Esophagus muscularis mucosa (tissue), 4 donors: ENCODE data around the gene MRPL48. TPM values are rescaled to one million over a fixed set of nuclear protein-coding genes. Genes with fewer than 3 reads are reported as not detected.
A peak's percentile ranks its signal among the peaks of the same experiment; 100 is the strongest.

ENCODE experiments used
- DNase-seq: peaks from one replicate; pipeline ENCODE4 v3.0.0-alpha.2; 2017; ENCODE audit errors: extremely low spot score
- H3K27ac ChIP-seq, 4 donors: fragments of 200-600 bp; sonication (generic); replicated peaks in 1 of 4; 1 replicate in 3 of 4; 2 replicates in 1 of 4; pipeline ENCODE4 v1.5.1; 2016 to 2019; ENCODE audit warnings: mild to moderate bottlenecking in 1 of 4
- H3K27me3 ChIP-seq, 4 donors: fragments of 200-600 bp; sonication (generic); one replicate each; pipeline versions ENCODE4 v1.5.1 to v1.6.0; 2016 to 2019
- H3K36me3 ChIP-seq, 4 donors: fragments of 200-600 bp; sonication (generic); one replicate each; pipeline ENCODE4 v1.5.1; 2016 to 2019
- H3K4me1 ChIP-seq, 4 donors: fragments of 200-600 bp; sonication (generic); one replicate each; pipeline ENCODE4 v1.5.1; 2016 to 2019
- H3K4me3 ChIP-seq, 4 donors: fragments of 200-600 bp; sonication (generic); 1 replicate in 2 of 4; 2 replicates in 2 of 4; pipeline ENCODE4 v1.5.1; 2016 to 2019; ENCODE audit warnings: mild to moderate bottlenecking in 4 of 4, moderate library complexity in 1 of 4
- H3K9me3 ChIP-seq, 4 donors: fragments of 200-600 bp; sonication (generic); 1 replicate in 3 of 4; 2 replicates in 1 of 4; pipeline ENCODE4 v1.5.1; 2016 to 2019
- CTCF ChIP-seq, 3 experiments: fragments of 200-600 bp in 2 of 3; fragments of 450-650 bp in 1 of 3; sonication (generic) in 2 of 3; IDR thresholded peaks; one replicate each; pipeline ENCODE4 v1.5.1; 2017 to 2019; ENCODE audit warnings: antibody characterized with exemption in 3 of 3, mild to moderate bottlenecking in 2 of 3, moderate library complexity in 1 of 3
- EP300 ChIP-seq: sonication (generic); formaldehyde crosslinking; IDR thresholded peaks from one replicate; pipeline ENCODE4 v1.6.1; 2017; ENCODE audit warnings: antibody characterized with exemption
- POLR2A ChIP-seq: fragments of 450-650 bp; IDR thresholded peaks from one replicate; pipeline ENCODE4 v1.6.1; 2017; ENCODE audit warnings: antibody characterized with exemption, moderate library complexity, mild to moderate bottlenecking, low read depth
- POLR2AphosphoS5 ChIP-seq, 2 donors: sonication (generic); formaldehyde crosslinking; IDR thresholded peaks; one replicate each; pipeline ENCODE4 v1.6.1; 2017; ENCODE audit warnings: antibody characterized with exemption in 2 of 2
- WGBS: methylation state at CpG from one replicate; pipeline ENCODE4 v1.1.5; 2018; 5-methylcytosine and 5-hydroxymethylcytosine counted together
- intact Hi-C: fragments of 100-400 bp; cut with DNase I; formaldehyde crosslinking; loops from one replicate; pipeline ENCODE4 v1.15.1; 2023
- total RNA-seq, 4 donors: library from RNA; depleted of rRNA; stranded (reverse); fragments of >200 nt; gene quantifications; one replicate each; pipeline versions ENCODE4 v1.1.0 to v1.2.1, GENCODE V29; 2016

The MRPL48 gene
- total RNA-seq, 4 donors from 2014 or later = 8.9 to 18.4 (median 11.5) TPM

- Histone ChIP-seq H3K36me3 (no peaks in the 10 kb centered on the region), H3K4me3 (no peak overlapping the region), H3K9me3 (no peaks in the 10 kb centered on the region), H3K27ac (no peak overlapping the region), H3K4me1 (peaks cover 16 to 81% (median 76%) of the 10 kb centered on the region in 4 donors), H3K27me3 (no peaks in the 10 kb centered on the region)
- no peak for DNase-seq
- WGBS = 82% methylated on average over 1 of the region's 1 CpG
- intact Hi-C loops = no loop called here
- TF ChIP-seq CTCF (IDR thresholded peaks at IDR 0.05) (no peak), POLR2AphosphoS5 (IDR thresholded peaks at IDR 0.05) (no peak), POLR2A (no peak), EP300 (no peak)
Observed at GRCh38 chr11:73753938-73754337, 33.7 kb upstream of the MRPL48 start.

- TF ChIP-seq POLR2A (no peak), CTCF (IDR thresholded peaks at IDR 0.05) (no peak), POLR2AphosphoS5 (IDR thresholded peaks at IDR 0.05) (no peak), EP300 (no peak)
- intact Hi-C loops = no loop called here
- H3K9me3 ChIP-seq = no peaks in the 10 kb centered on the region
- peak; percentile 26 for DNase-seq
- H3K4me1 ChIP-seq = peaks cover 22 to 73% (median 68%) of the 10 kb centered on the region in 4 donors
- H3K27me3 ChIP-seq = no peaks in the 10 kb centered on the region
- no peak overlapping the region for H3K4me3 ChIP-seq
- H3K27ac ChIP-seq = no peak overlapping the region
- H3K36me3 ChIP-seq = no peaks in the 10 kb centered on the region
Observed at GRCh38 chr11:73755670-73756069, 32.0 kb upstream of the MRPL48 start.

GRCh38 chr11:73757598-73757997, 30.1 kb upstream of the MRPL48 start:
- TF ChIP-seq CTCF (IDR thresholded peaks at IDR 0.05) = no peak
- no peak for TF ChIP-seq POLR2A
- TF ChIP-seq POLR2AphosphoS5 (IDR thresholded peaks at IDR 0.05) = no peak
- TF ChIP-seq EP300 = no peak
- Histone ChIP-seq H3K9me3 (no peaks in the 10 kb centered on the region), H3K36me3 (no peaks in the 10 kb centered on the region), H3K4me3 (no peak overlapping the region), H3K27ac (no peak overlapping the region), H3K4me1 (peaks cover 17 to 58% (median 53%) of the 10 kb centered on the region in 4 donors), H3K27me3 (no peaks in the 10 kb centered on the region)
- intact Hi-C loops = no loop called here
- 81% methylated on average over 5 of the region's 5 CpGs for WGBS
- no peak for DNase-seq

- intact Hi-C loops = no loop called here
- Histone ChIP-seq H3K9me3 (no peaks in the 10 kb centered on the region), H3K27me3 (no peaks in the 10 kb centered on the region), H3K27ac (peak overlapping the region in 1 of 4 donors; percentile 98), H3K4me3 (peak overlapping the region in 2 of 4 donors; percentile 85 to 88), H3K4me1 (peaks cover 12 to 52% (median 45%) of the 10 kb centered on the region in 4 donors), H3K36me3 (no peaks in the 10 kb centered on the region)
- TF ChIP-seq POLR2AphosphoS5 (IDR thresholded peaks at IDR 0.05) = no peak
- TF ChIP-seq POLR2A = no peak
- no peak for TF ChIP-seq EP300
- no peak for TF ChIP-seq CTCF (IDR thresholded peaks at IDR 0.05)
- WGBS = 58% methylated on average over 1 of the region's 1 CpG
- no peak for DNase-seq
Observed at GRCh38 chr11:73758451-73758850, 29.2 kb upstream of the MRPL48 start.

GRCh38 chr11:73759610-73760134, 28.0 kb upstream of the MRPL48 start:
- no peaks in the 10 kb centered on the region for H3K36me3 ChIP-seq
- H3K4me3 ChIP-seq = peak overlapping the region; percentile 85 to 98 (median 92)
- DNase-seq = no peak
- TF ChIP-seq CTCF (IDR thresholded peaks at IDR 0.05) (peak; percentile 14 to 43 (median 15)), POLR2A (no peak)
- H3K27ac ChIP-seq = peak overlapping the region; percentile 97 to 99 (median 98)
- H3K9me3 ChIP-seq = no peaks in the 10 kb centered on the region
- intact Hi-C loops = no loop called here
- peaks cover 12 to 49% (median 39%) of the 10 kb centered on the region in 4 donors for H3K4me1 ChIP-seq
- H3K27me3 ChIP-seq = no peaks in the 10 kb centered on the region
- WGBS = under 1% methylated on average over 8 of the region's 8 CpGs
